SK-N-SH (cell line): Measurements from ENCODE around the gene IL6R. TPM values are rescaled to one million over a fixed set of nuclear protein-coding genes. Genes with fewer than 3 reads are reported as not detected.

Experiments used
- CTCF ChIA-PET: fragments of 300-600, 350-600 bp; formaldehyde crosslinking; extraction: SDS; loops from one replicate; lab custom pipeline; 2021; lab: Yijun Ruan, JAX
- POLR2A ChIA-PET: fragments of 350-600 bp; sonication (Branson Sonifier 250); formaldehyde crosslinking; extraction: SDS; loops from one replicate; lab custom pipeline; 2020; ENCODE audit warnings: antibody characterized with exemption, inconsistent platforms; lab: Yijun Ruan, JAX
- DNase-seq: peaks from one replicate; pipeline ENCODE4 v3.0.0; 2012
- H2AFZ ChIP-seq: fragments of 200-600 bp; sonication (generic); 2 replicates; pipeline ENCODE4 v1.8.1; 2016; ENCODE audit warnings: antibody characterized with exemption, mild to moderate bottlenecking, low read depth
- H3F3A ChIP-seq: fragments of 200-600 bp; sonication (generic); replicated peaks from 2 replicates; pipeline ENCODE3; 2016; ENCODE audit warnings: antibody characterized with exemption, mild to moderate bottlenecking; ENCODE audit not compliant: insufficient read depth
- H3K27ac ChIP-seq, 2 experiments: fragments of 200-500 bp in 1 of 2; fragments of 200-600 bp in 1 of 2; sonication (Bioruptor generic) in 1 of 2; sonication (generic), shearing (Covaris generic) in 1 of 2; 2 replicates each; pipeline versions ENCODE4 v1.5.1 to v1.6.1; 2014 to 2016; ENCODE audit warnings: low read depth in 2 of 2, inconsistent platforms in 1 of 2, low read length in 1 of 2, mild to moderate bottlenecking in 1 of 2, mixed read lengths in 1 of 2
- H3K27me3 ChIP-seq: fragments of 200-600 bp; sonication (generic), shearing (Covaris generic); 2 replicates; pipeline ENCODE4 v1.6.1; 2016; ENCODE audit warnings: mixed run types; ENCODE audit not compliant: insufficient read depth
- H3K36me3 ChIP-seq, 2 experiments: fragments of 200-500 bp in 1 of 2; fragments of 200-600 bp in 1 of 2; sonication (Bioruptor generic) in 1 of 2; sonication (generic) in 1 of 2; replicated peaks in 1 of 2; 2 replicates each; pipeline versions ENCODE3 to v1.5.1; 2014 to 2016; ENCODE audit warnings: low read length in 1 of 2, mild to moderate bottlenecking in 1 of 2; ENCODE audit not compliant: insufficient read depth in 2 of 2, control insufficient read depth in 1 of 2
- H3K4me1 ChIP-seq, 2 experiments: fragments of 200-500 bp in 1 of 2; fragments of 200-600 bp in 1 of 2; sonication (Bioruptor generic) in 1 of 2; sonication (generic), shearing (Covaris generic) in 1 of 2; 2 replicates each; pipeline versions ENCODE4 v1.5.1 to v1.6.1; 2014 to 2016; ENCODE audit warnings: low read depth in 1 of 2, low read length in 1 of 2, mixed run types in 1 of 2; ENCODE audit not compliant: insufficient read depth in 2 of 2, control insufficient read depth in 1 of 2
- H3K4me2 ChIP-seq: fragments of 200-600 bp; sonication (generic), shearing (Covaris generic); 2 replicates; pipeline ENCODE4 v1.6.1; 2017; ENCODE audit warnings: mixed run types
- H3K4me3 ChIP-seq, 2 experiments: fragments of 200-500 bp in 1 of 2; fragments of 200-600 bp in 1 of 2; sonication (Bioruptor generic) in 1 of 2; sonication (generic), shearing (Covaris generic) in 1 of 2; 2 replicates each; pipeline versions ENCODE4 v1.5.1 to v1.8.1; 2014 to 2016; ENCODE audit warnings: low read depth in 2 of 2, inconsistent platforms in 1 of 2, low read length in 1 of 2, mild to moderate bottlenecking in 1 of 2, mixed read lengths in 1 of 2, moderate library complexity in 1 of 2
- H3K79me2 ChIP-seq: fragments of 200-600 bp; sonication (generic); 2 replicates; pipeline ENCODE4 v1.8.1; 2017; ENCODE audit warnings: mild to moderate bottlenecking; ENCODE audit not compliant: insufficient read depth
- H3K9ac ChIP-seq: fragments of 200-600 bp; sonication (generic); 2 replicates; pipeline ENCODE4 v1.6.1; 2017; ENCODE audit warnings: mixed run types
- H3K9me2 ChIP-seq: fragments of 200-600 bp; sonication (generic); 2 replicates; pipeline ENCODE4 v1.6.1; 2017; ENCODE audit warnings: mixed run types
- H3K9me3 ChIP-seq: fragments of 200-600 bp; sonication (generic); 2 replicates; pipeline ENCODE4 v1.6.1; 2017; ENCODE audit warnings: mixed run types, mild to moderate bottlenecking, moderate library complexity
- H4K20me1 ChIP-seq: fragments of 200-600 bp; sonication (generic); 2 replicates; pipeline ENCODE4 v1.6.1; 2017; ENCODE audit warnings: mild to moderate bottlenecking, mixed run types; ENCODE audit not compliant: insufficient read depth
- CHD2 ChIP-seq: fragments of 150-350 bp; IDR thresholded peaks from 2 replicates; pipeline ENCODE4 v1.6.1; 2018; ENCODE audit warnings: low read length; ENCODE audit not compliant: partially characterized antibody
- CTCF ChIP-seq: fragments of 200-600 bp; sonication (generic); IDR thresholded peaks from 2 replicates; pipeline ENCODE4 v1.6.1; 2017; ENCODE audit warnings: antibody characterized with exemption, mild to moderate bottlenecking, moderate library complexity
- EP300 ChIP-seq, 2 experiments: IDR thresholded peaks; 2 replicates each; pipeline versions ENCODE4 v1.4.0 to v1.6.1; 2012; ENCODE audit warnings: borderline replicate concordance in 1 of 2, low read depth in 1 of 2, low read length in 1 of 2
- FOSL2 ChIP-seq: IDR thresholded peaks from 2 replicates; pipeline ENCODE4 v1.4.0; 2012; ENCODE audit warnings: low read depth, mild to moderate bottlenecking, moderate library complexity, borderline replicate concordance
- FOXJ3 ChIP-seq: sonication (generic); formaldehyde crosslinking; IDR thresholded peaks from 2 replicates; pipeline ENCODE4 v1.5.1; 2020; ENCODE audit warnings: mild to moderate bottlenecking, missing genetic modification reagents
- JUND ChIP-seq: IDR thresholded peaks from 2 replicates; pipeline ENCODE4 v1.4.0; 2012
- NFIC ChIP-seq: IDR thresholded peaks from 2 replicates; pipeline ENCODE4 v1.4.0; 2012; ENCODE audit warnings: borderline replicate concordance
- POLR2AphosphoS5 ChIP-seq: IDR thresholded peaks from 2 replicates; pipeline ENCODE4 v1.6.1; 2012; ENCODE audit warnings: low read depth, low read length
- RAD21 ChIP-seq: IDR thresholded peaks from 2 replicates; pipeline ENCODE4 v1.6.1; 2012; ENCODE audit warnings: mild to moderate bottlenecking, low read length
- RFX5 ChIP-seq: IDR thresholded peaks from 2 replicates; pipeline ENCODE4 v1.6.1; 2012; ENCODE audit warnings: mild to moderate bottlenecking, improper control_type of control experiment, low read length
- SIN3A ChIP-seq: IDR thresholded peaks from 2 replicates; pipeline ENCODE4 v1.6.1; 2012; ENCODE audit warnings: low read depth, mild to moderate bottlenecking, low read length, moderate library complexity, borderline replicate concordance
- TAF1 ChIP-seq: IDR thresholded peaks from 2 replicates; pipeline ENCODE4 v1.6.1; 2012; ENCODE audit warnings: low read depth, mild to moderate bottlenecking, low read length, moderate library complexity, borderline replicate concordance
- TCF12 ChIP-seq: IDR thresholded peaks from 2 replicates; pipeline ENCODE4 v1.4.0; 2012
- ZBTB33 ChIP-seq: IDR thresholded peaks from 2 replicates; pipeline ENCODE4 v1.4.0; 2012; ENCODE audit warnings: low read depth, borderline replicate concordance
- WGBS: methylation state at CpG from one replicate; pipeline ENCODE4 v1.1.6; 2017; ENCODE audit warnings: low lambda C conversion rate; 5-methylcytosine and 5-hydroxymethylcytosine counted together
- polyA plus RNA-seq, 3 experiments: library from polyadenylated mRNA; depleted of rRNA; stranded (reverse); fragments of >200 nt; gene quantifications; 2 replicates each; pipeline ENCODE4 v1.2.3, GENCODE V29; 2012
- TF ChIP-seq, protein P1 (sequence below): IDR thresholded peaks from 2 replicates; pipeline ENCODE4; 2012
- TF ChIP-seq, protein P2 (sequence below): IDR thresholded peaks from 2 replicates; pipeline ENCODE4 v1.4.0; 2012; ENCODE audit warnings: low read depth

IL6R gene
- polyA plus RNA-seq, 1 of the 3 experiments (the other 2 are of a cell fraction) = 2.8 TPM

DNA sequence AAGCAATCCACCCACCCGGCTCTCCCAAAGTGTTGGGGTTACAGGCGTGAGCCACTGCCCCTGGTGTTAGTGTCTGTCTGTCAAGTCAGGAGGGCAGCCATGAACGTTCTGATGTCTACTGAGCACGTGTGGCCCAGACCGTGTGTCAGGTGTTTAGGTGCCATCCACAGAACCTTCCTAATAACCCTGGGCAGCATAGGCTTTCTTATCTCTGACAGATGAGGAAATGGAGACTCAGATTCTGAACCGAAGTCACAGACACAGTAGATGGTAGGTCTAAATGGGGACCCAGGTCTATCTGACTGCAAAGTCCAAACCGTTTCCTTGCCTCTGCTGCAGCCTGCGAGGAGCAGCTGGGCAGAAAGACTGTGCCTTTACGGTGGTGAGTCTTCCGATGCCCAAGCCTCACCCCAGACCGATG is 622 bp upstream of the IL6R start:
- Histone ChIP-seq H3F3A (peaks cover 4% of the 10 kb centered on the region), H3K4me2 (peak overlapping the region; percentile 92; the same call in 1 of the 2 replicates), H3K9me2 (no peaks in the 10 kb centered on the region), H3K27me3 (no peaks in the 10 kb centered on the region), H3K4me3 (peak overlapping the region; percentile 55 to 76), H3K9ac (no peak overlapping the region), H4K20me1 (no peaks in the 10 kb centered on the region), H3K9me3 (no peaks in the 10 kb centered on the region), H3K79me2 (no peaks in the 10 kb centered on the region; the same call in 1 of the 2 replicates), H2AFZ (peak overlapping the region; percentile 90; the same call in 1 of the 2 replicates), H3K4me1 (peaks cover 3 to 12% of the 10 kb centered on the region in 2 experiments; a peak in 2 of 4 replicates), H3K27ac (peak overlapping the region in 1 of 2 experiments; percentile 81; a peak in 1 of 4 replicates), H3K36me3 (no peaks in the 10 kb centered on the region)
- no peak for DNase-seq
- ChIA-PET CTCF (interaction anchor here (1.1 to 3.4 kb wide), 5 partner anchors 10 to 149 kb away, joined by 3 to 16 read pairs (median 9); no protein-coding TSS in a partner anchor), POLR2A (no interaction called here)
- TF ChIP-seq JUND = no peak
- TF ChIP-seq TCF12 = no peak
- no peak for TF ChIP-seq EP300 (IDR thresholded peaks at IDR 0.05; ENCODE audit: borderline replicate concordance in 1 of 2, low read depth in 1 of 2, low read length in 1 of 2)
- no peak for TF ChIP-seq CHD2
- TF ChIP-seq RAD21 = no peak
- TF ChIP-seq, protein P1, sequence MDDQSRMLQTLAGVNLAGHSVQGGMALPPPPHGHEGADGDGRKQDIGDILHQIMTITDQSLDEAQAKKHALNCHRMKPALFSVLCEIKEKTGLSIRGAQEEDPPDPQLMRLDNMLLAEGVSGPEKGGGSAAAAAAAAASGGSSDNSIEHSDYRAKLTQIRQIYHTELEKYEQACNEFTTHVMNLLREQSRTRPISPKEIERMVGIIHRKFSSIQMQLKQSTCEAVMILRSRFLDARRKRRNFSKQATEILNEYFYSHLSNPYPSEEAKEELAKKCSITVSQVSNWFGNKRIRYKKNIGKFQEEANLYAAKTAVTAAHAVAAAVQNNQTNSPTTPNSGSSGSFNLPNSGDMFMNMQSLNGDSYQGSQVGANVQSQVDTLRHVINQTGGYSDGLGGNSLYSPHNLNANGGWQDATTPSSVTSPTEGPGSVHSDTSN = no peak
- no peak for TF ChIP-seq NFIC
- TF ChIP-seq RFX5 = no peak
- no peak for TF ChIP-seq POLR2AphosphoS5
- TF ChIP-seq TAF1 = no peak
- no peak for TF ChIP-seq CTCF
- TF ChIP-seq SIN3A = no peak
- TF ChIP-seq FOXJ3 = no peak
- WGBS = 74% methylated on average over 11 of the region's 11 CpGs

DNA sequence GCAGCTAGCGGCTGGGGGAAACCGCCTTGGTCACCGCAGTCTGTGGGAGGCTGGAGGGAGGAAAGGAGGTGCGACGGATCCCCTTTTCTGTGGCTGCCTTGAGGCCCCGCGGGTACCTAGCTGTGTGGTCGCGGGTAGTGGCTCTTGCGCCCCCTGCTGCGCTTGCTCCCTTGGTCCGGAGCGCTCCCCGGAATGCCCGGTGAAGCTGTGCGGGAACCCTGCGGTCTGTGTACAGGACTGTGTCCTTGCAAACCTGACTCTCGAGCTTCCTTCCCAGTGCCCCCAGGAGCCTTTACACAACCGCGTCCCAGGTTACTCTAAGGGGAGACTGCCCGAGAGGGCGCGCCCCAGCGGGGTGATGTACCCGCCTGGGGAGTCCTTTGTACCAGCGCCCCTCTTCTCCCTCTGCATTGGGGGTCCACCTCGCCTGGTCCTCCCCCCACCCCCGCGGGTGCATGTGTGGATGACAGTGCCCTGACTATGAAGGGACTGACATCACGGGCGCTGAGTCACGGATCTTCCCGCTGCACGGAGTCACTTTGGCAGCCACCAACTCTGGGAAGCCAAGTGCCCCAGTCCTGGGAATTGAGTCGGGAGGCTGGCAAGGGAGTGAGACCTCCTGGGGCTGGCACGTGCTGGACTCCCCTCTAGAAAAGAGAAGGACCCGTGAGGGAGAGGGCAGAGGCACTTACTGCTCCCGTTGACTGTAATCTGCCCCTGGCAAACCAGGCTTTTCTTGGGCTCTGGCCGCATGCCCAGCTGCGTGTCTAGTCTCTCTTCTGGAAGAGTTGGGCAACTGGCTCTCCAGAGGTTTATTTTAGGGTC is 816 bp downstream of the IL6R start:
- H3K9me2 ChIP-seq = no peaks in the 10 kb centered on the region
- H3F3A ChIP-seq = peaks cover 4% of the 10 kb centered on the region
- WGBS = 1% methylated on average over 8 of the region's 40 CpGs
- peak overlapping the region; percentile 55 to 76 for H3K4me3 ChIP-seq
- peak overlapping the region; percentile 76; the same call in 1 of the 2 replicates for H2AFZ ChIP-seq
- POLR2A ChIA-PET = no interaction called here
- H3K79me2 ChIP-seq = no peaks in the 10 kb centered on the region; the same call in 1 of the 2 replicates
- H4K20me1 ChIP-seq = no peaks in the 10 kb centered on the region
- H3K9ac ChIP-seq = peak overlapping the region; percentile 72
- H3K9me3 ChIP-seq = no peaks in the 10 kb centered on the region
- peak; percentile 79 for DNase-seq
- peak overlapping the region in 1 of 2 experiments; percentile 81; a peak in 2 of 4 replicates for H3K27ac ChIP-seq
- peak overlapping the region; percentile 92 for H3K4me2 ChIP-seq
- peaks cover 3 to 12% of the 10 kb centered on the region in 2 experiments; a peak in 2 of 4 replicates for H3K4me1 ChIP-seq
- H3K27me3 ChIP-seq = no peaks in the 10 kb centered on the region
- CTCF ChIA-PET = interaction anchor here (0.7 to 3.4 kb wide), 11 partner anchors 9 to 141 kb away, joined by 3 to 16 read pairs (median 5); partner anchors contain the start of gene ATP8B2
- H3K36me3 ChIP-seq = no peaks in the 10 kb centered on the region
- no peak for TF ChIP-seq ZBTB33
- TF ChIP-seq POLR2AphosphoS5 = no peak
- TF ChIP-seq, protein P2, sequence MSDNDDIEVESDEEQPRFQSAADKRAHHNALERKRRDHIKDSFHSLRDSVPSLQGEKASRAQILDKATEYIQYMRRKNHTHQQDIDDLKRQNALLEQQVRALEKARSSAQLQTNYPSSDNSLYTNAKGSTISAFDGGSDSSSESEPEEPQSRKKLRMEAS = peak; percentile 58
- TF ChIP-seq FOSL2 = peak; percentile 55
- no peak; the same call in 1 of the 2 replicates for TF ChIP-seq TCF12
- TF ChIP-seq, protein P1 = no peak
- TF ChIP-seq CTCF = peak; percentile 64
